GM18526 (cell line): ENCODE results near the gene EIF1.

ENCODE experiments used
- POLR2A ChIP-seq: IDR thresholded peaks from 3 replicates; pipeline ENCODE4 v1.6.1; 2011; ENCODE audit not compliant: insufficient read length; ENCODE audit errors: extremely low read depth

Gene EIF1

GRCh38 chr17:41688641-41689496, at the start of gene EIF1:
Gene EIF1 (plus strand): TSS chr17:41688885. CDS start chr17:41689039, 154 bp downstream.
- peak; percentile 99 for TF ChIP-seq POLR2A

GRCh38 chr17:41638941-41639340, 49.7 kb upstream of the EIF1 start:
- no peak for TF ChIP-seq POLR2A

GRCh38 chr17:41639492-41640473, 48.9 kb upstream of the EIF1 start:
- no peak for TF ChIP-seq POLR2A

- no peak for TF ChIP-seq POLR2A
These were observed 46.2 kb upstream of the EIF1 start for GRCh38 chr17:41642252-41643156.

- TF ChIP-seq POLR2A = no peak
These were observed 41.5 kb upstream of the EIF1 start for GRCh38 chr17:41647038-41647813.

GRCh38 chr17:41647940-41648410, 40.7 kb upstream of the EIF1 start:
- TF ChIP-seq POLR2A = no peak

- TF ChIP-seq POLR2A = no peak
These were observed 40.1 kb upstream of the EIF1 start for GRCh38 chr17:41648411-41649195.

- no peak for TF ChIP-seq POLR2A
These were observed 38.7 kb upstream of the EIF1 start for GRCh38 chr17:41649923-41650519.

- no peak for TF ChIP-seq POLR2A
These were observed 37.7 kb upstream of the EIF1 start for GRCh38 chr17:41650794-41651624.

GRCh38 chr17:41651625-41652460, 36.8 kb upstream of the EIF1 start:
- no peak for TF ChIP-seq POLR2A

GRCh38 chr17:41652461-41652970, 36.2 kb upstream of the EIF1 start:
- no peak for TF ChIP-seq POLR2A
